ENCODE results near the gene ASIP. TPM values are rescaled to one million over a fixed set of nuclear protein-coding genes. Genes with fewer than 3 reads are reported as not detected.

The ASIP gene
- total RNA-seq, 1 donor from 2014 or later, result not detected

DNA sequence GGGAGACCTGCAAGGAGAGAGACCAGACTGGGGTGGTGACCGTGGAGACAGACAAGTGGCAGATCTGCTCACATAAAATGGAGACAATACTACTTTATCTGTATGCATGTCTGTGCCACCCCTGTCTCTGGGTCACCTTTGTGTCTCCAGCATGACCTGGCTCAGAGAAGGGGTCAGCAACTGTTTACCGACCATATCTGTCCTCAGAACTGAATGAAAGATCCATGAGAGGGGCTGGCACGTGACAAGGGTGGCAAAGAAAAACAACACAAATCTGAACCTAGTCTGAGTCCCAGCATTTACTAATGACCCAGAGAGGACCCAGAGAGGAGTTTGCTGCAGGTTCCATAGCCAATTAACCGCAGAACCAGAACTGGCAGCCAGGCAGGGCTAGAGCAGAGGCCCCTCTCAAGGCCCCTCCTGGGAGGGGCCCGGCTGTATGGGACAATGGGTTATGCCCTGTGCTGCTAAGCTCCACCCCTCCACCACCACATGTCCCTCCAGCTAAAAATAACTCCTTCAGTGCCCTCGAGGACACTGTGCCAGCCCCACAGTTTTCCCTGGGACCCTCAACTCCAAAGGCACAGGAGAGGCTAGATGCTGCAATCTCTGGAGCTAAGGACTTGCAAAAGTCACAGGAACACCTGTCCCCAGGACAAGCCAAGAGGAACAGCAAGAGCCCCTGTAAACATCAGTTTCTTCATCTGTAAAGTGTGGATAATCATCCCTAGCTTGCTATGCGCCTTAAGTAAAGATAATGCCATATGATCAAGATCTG is 59.8 kb downstream of the ASIP start:
- Mint-ChIP-seq H3K4me1 (ENCODE audit: low read depth) (peaks cover 3% of the 10 kb centered on the region), H3K27me3 (ENCODE audit: low read depth) (no peaks in the 10 kb centered on the region), H3K4me3 (ENCODE audit: unreplicated experiment) (peak overlapping the region; percentile 95), H3K36me3 (ENCODE audit: low read depth) (no peaks in the 10 kb centered on the region), H3K27ac (ENCODE audit: unreplicated experiment) (peak overlapping the region; percentile 49), H3K9me3 (ENCODE audit: low read depth) (no peaks in the 10 kb centered on the region)
- DNase-seq (ENCODE audit: low spot score), result no peak
- TF ChIP-seq, protein P1, sequence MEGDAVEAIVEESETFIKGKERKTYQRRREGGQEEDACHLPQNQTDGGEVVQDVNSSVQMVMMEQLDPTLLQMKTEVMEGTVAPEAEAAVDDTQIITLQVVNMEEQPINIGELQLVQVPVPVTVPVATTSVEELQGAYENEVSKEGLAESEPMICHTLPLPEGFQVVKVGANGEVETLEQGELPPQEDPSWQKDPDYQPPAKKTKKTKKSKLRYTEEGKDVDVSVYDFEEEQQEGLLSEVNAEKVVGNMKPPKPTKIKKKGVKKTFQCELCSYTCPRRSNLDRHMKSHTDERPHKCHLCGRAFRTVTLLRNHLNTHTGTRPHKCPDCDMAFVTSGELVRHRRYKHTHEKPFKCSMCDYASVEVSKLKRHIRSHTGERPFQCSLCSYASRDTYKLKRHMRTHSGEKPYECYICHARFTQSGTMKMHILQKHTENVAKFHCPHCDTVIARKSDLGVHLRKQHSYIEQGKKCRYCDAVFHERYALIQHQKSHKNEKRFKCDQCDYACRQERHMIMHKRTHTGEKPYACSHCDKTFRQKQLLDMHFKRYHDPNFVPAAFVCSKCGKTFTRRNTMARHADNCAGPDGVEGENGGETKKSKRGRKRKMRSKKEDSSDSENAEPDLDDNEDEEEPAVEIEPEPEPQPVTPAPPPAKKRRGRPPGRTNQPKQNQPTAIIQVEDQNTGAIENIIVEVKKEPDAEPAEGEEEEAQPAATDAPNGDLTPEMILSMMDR (IDR thresholded peaks at IDR 0.05), result no peak

DNA sequence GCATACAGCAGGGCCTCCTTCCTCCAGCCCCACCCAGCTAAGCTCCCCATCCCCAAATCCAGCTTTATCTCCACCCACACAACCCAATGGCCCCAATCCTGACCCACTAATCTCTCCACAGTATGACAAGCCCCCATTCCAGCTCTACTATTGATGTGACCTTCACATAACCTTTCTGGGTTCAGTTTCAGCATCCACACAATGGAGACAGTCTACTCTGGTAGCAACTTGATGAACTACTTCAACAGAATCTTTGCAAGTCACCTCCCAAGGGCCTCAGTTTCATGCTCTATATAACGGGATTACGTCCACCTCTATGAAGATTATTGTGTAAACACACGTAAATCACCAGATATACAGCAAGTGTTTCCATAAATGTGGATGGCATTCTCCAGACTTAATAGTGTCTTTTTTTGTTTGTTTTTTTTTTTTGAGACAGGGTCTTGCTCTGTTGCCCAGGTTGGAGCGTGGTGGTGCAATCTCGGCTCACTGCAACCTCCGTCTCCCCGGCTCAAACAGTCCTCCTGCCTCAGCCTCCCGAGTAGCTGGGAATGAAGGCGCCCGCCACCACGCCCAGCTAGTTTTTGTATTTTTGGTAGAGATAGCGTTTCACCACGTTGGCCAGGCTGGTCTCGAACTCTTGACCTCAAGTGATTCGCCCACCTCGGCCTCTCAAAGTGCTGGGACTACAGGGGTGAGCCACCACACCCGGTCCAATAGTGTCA is 60.5 kb downstream of the ASIP start:
- no peak for DNase-seq (ENCODE audit: low spot score)
- Mint-ChIP-seq H3K4me1 (ENCODE audit: low read depth) (peaks cover 3% of the 10 kb centered on the region), H3K27me3 (ENCODE audit: low read depth) (no peaks in the 10 kb centered on the region), H3K4me3 (ENCODE audit: unreplicated experiment) (peak overlapping the region; percentile 95), H3K27ac (ENCODE audit: unreplicated experiment) (peak overlapping the region; percentile 98), H3K36me3 (ENCODE audit: low read depth) (no peaks in the 10 kb centered on the region), H3K9me3 (ENCODE audit: low read depth) (no peaks in the 10 kb centered on the region)
- TF ChIP-seq, protein P1 (IDR thresholded peaks at IDR 0.05), result no peak

DNA sequence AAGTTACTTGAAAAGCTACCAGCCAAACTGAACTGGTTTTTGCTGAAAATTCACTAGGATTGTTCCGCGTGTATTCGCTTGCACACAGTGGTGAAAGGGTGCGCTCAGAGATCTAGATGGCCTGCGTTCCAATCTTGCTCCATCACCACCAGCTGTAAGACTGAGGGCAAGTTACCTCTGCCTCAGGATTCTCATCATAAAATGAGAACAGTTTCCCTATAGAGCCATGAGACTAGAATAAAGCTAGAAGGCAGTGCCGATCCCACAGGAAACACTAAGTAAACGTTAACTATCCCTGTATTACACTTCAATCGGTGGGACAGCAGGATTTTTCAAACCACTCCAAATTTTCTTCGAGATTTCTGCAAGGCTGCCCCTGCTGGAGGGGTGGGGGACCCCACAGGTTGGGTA is 61.1 kb downstream of the ASIP start:
- Mint-ChIP-seq H3K27me3 (ENCODE audit: low read depth) (no peaks in the 10 kb centered on the region), H3K4me3 (ENCODE audit: unreplicated experiment) (peak overlapping the region; percentile 95), H3K36me3 (ENCODE audit: low read depth) (no peaks in the 10 kb centered on the region), H3K4me1 (ENCODE audit: low read depth) (peaks cover 3% of the 10 kb centered on the region), H3K27ac (ENCODE audit: unreplicated experiment) (peak overlapping the region; percentile 98), H3K9me3 (ENCODE audit: low read depth) (no peaks in the 10 kb centered on the region)
- DNase-seq (ENCODE audit: low spot score), result no peak
- TF ChIP-seq, protein P1 (IDR thresholded peaks at IDR 0.05), result no peak

DNA sequence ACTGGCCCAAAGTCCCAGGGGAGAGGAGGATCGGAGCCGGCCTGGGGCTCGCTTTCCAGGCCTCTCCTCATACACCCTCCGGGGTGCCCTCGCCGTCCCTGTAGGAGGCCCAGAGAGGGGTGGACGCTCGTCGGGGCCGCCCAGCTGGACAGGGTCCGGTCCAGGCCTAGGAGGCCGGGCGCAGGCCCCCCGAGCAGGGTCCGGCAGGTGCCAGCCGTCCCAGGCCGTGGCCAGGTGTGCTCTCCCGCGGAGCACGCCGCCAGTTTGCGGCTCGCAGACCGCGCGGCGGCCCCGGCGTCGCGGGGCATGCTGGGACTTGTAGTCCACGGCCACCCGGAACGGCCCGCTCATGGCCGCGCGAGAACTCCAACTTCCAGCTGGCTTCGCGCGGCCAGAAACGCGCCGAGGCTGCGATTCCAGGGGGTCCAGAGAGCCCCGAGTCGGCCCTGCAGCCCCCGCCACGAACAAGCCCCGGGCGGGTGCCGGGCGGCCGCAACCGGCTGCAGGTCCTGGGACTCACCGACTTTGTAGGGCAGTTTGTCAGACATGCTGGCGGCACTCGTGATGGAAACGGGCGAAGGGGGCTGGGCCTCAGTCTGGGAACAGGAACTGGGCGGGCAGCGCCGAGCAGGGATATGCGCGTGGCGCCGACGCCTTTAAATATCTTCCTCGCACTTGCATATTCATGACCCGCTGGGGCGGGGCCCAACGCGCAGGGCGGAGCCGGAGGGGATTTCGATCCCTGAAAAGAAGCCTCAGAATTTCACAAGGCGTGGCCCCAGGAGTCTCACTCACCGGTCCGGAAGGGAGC is 61.7 kb downstream of the ASIP start, which contains the start of gene AHCY:
TSS of gene AHCY (minus strand) at position 633 of the 811 bp plus-strand sequence. CDS start at position 548, 85 bp downstream.
- Mint-ChIP-seq H3K27me3 (ENCODE audit: low read depth) (no peaks in the 10 kb centered on the region), H3K4me1 (ENCODE audit: low read depth) (peaks cover 3% of the 10 kb centered on the region), H3K4me3 (ENCODE audit: unreplicated experiment) (peak within 1 kb of the TSS; percentile 95), H3K9me3 (ENCODE audit: low read depth) (no peaks in the 10 kb centered on the region), H3K36me3 (ENCODE audit: low read depth) (no peaks in the 10 kb centered on the region), H3K27ac (ENCODE audit: unreplicated experiment) (peak within 1 kb of the TSS; percentile 98)
- peak; percentile 98 for DNase-seq (ENCODE audit: low spot score)
- TF ChIP-seq, protein P1 (IDR thresholded peaks at IDR 0.05), result peak; percentile 72
